HepG2 (cell line): Measurements from ENCODE around the gene GBE1. TPM values are rescaled to one million over a fixed set of nuclear protein-coding genes. Genes with fewer than 3 reads are reported as not detected.

Experiments used
- ARNT2 ChIP-seq: sonication (generic); formaldehyde crosslinking; IDR thresholded peaks from 2 replicates; pipeline ENCODE4 v1.8.0; 2022; ENCODE audit warnings: mild to moderate bottlenecking, low read depth, missing genetic modification reagents, moderate library complexity
- CCAR2 ChIP-seq: fragments of 200-400 bp; formaldehyde crosslinking; optimal IDR thresholded peaks from 2 replicates; pipeline ENCODE3; 2018; ENCODE audit warnings: low read depth, mild to moderate bottlenecking, low read length, moderate library complexity
- IRX3 ChIP-seq: sonication (generic); formaldehyde crosslinking; IDR thresholded peaks from 2 replicates; pipeline ENCODE4 v1.8.1; 2023; ENCODE audit warnings: mild to moderate bottlenecking, low read depth, missing genetic modification reagents, borderline replicate concordance
- ISX ChIP-seq: sonication (generic); formaldehyde crosslinking; conservative IDR thresholded peaks from 2 replicates; pipeline ENCODE4 v1.5.0; 2020; ENCODE audit warnings: missing genetic modification reagents
- MIER2 ChIP-seq: IDR thresholded peaks from 2 replicates; pipeline ENCODE4 v1.6.1; 2016; ENCODE audit warnings: missing biosample characterization, missing genetic modification reagents
- NCOA2 ChIP-seq: sonication (generic); formaldehyde crosslinking; IDR thresholded peaks from 2 replicates; pipeline ENCODE4 v1.8.0; 2022; ENCODE audit warnings: inconsistent platforms
- NFKBIZ ChIP-seq: IDR thresholded peaks from 2 replicates; pipeline ENCODE4 v1.6.1; 2018; ENCODE audit warnings: missing genetic modification reagents, missing compliant biosample characterization
- NR3C1 ChIP-seq: sonication (generic); formaldehyde crosslinking; IDR thresholded peaks from 2 replicates; pipeline ENCODE4 v1.4.0; 2020; ENCODE audit warnings: missing genetic modification reagents
- RAD21 ChIP-seq: fragments of 450-650 bp; formaldehyde crosslinking; IDR thresholded peaks from 2 replicates; pipeline ENCODE4 v1.5.0; 2020; ENCODE audit warnings: mild to moderate bottlenecking
- SOX13 ChIP-seq, 3 experiments: fragments of 450-650 bp in 1 of 3; sonication (generic) in 1 of 3; formaldehyde crosslinking in 1 of 3; IDR thresholded peaks in 2 of 3; conservative IDR thresholded peaks in 1 of 3; 2 replicates each; pipeline versions ENCODE4 v1.5.0 to v1.6.1; 2016 to 2020; ENCODE audit warnings: antibody characterized with exemption in 1 of 3, mild to moderate bottlenecking in 1 of 3, missing compliant biosample characterization in 1 of 3, missing genetic modification reagents in 1 of 3, moderate library complexity in 1 of 3
- SRY ChIP-seq: sonication (generic); formaldehyde crosslinking; IDR thresholded peaks from 2 replicates; pipeline ENCODE4 v1.8.0; 2022; ENCODE audit warnings: mild to moderate bottlenecking, missing genetic modification reagents
- TRAFD1 ChIP-seq: sonication (generic); formaldehyde crosslinking; IDR thresholded peaks from 2 replicates; pipeline ENCODE4 v1.5.1; 2020; ENCODE audit warnings: missing genetic modification reagents, mild to moderate bottlenecking, borderline replicate concordance
- U2AF1 ChIP-seq: fragments of 200-400 bp; formaldehyde crosslinking; optimal IDR thresholded peaks from 2 replicates; pipeline ENCODE3; 2017; ENCODE audit warnings: mild to moderate bottlenecking, low read depth, low read length
- ZNF34 ChIP-seq: sonication (generic); formaldehyde crosslinking; IDR thresholded peaks from 2 replicates; pipeline ENCODE4 v1.4.0; 2020; ENCODE audit warnings: mild to moderate bottlenecking, missing genetic modification reagents, borderline replicate concordance
- ZNF441 ChIP-seq: sonication (generic); formaldehyde crosslinking; IDR thresholded peaks from 2 replicates; pipeline ENCODE4 v1.7.0; 2021; ENCODE audit warnings: missing genetic modification reagents, borderline replicate concordance
- ZNF589 ChIP-seq: sonication (generic); formaldehyde crosslinking; conservative IDR thresholded peaks from 2 replicates; pipeline ENCODE4 v1.8.0; 2022; ENCODE audit warnings: mild to moderate bottlenecking, moderate library complexity, missing genetic modification reagents
- ZNF766 ChIP-seq: sonication (generic); formaldehyde crosslinking; IDR thresholded peaks from 2 replicates; pipeline ENCODE4 v1.5.0; 2020; ENCODE audit warnings: missing genetic modification reagents, borderline replicate concordance
- ZNF781 ChIP-seq: sonication (generic); formaldehyde crosslinking; IDR thresholded peaks from 2 replicates; pipeline ENCODE4 v1.5.1; 2020; ENCODE audit warnings: borderline replicate concordance, mild to moderate bottlenecking, missing genetic modification reagents; ENCODE audit errors: not compliant biosample characterization
- ZSCAN25 ChIP-seq: sonication (generic); formaldehyde crosslinking; IDR thresholded peaks from 2 replicates; pipeline ENCODE4 v1.8.0; 2022; ENCODE audit warnings: mild to moderate bottlenecking, missing genetic modification reagents
- polyA plus RNA-seq, 8 experiments: library from polyadenylated mRNA; depleted of rRNA in 3 of 8; stranded (reverse) in 7 of 8; unstranded in 1 of 8; fragments of >200 nt; fragmentation: Illumina TruSeq in 4 of 8; extraction: Trizol in 4 of 8; gene quantifications; 2 replicates each; pipeline versions ENCODE4 v1.2.1 to v1.2.3, GENCODE V29; 2011 to 2016; ENCODE audit warnings: low read depth in 4 of 8, missing spikeins in 1 of 8, mixed read lengths in 1 of 8; ENCODE audit not compliant: insufficient read depth in 1 of 8
- total RNA-seq, 5 experiments: library from RNA; depleted of rRNA; stranded (reverse); fragments of >200 nt; fragmentation: Illumina TruSeq; extraction: Trizol; gene quantifications; 2 replicates each; pipeline ENCODE4 v1.2.3, GENCODE V29; 2016; ENCODE audit warnings: low read depth in 1 of 5
- TF ChIP-seq, protein P1 (sequence below): sonication (generic); formaldehyde crosslinking; conservative IDR thresholded peaks from 2 replicates; pipeline ENCODE4 v1.8.1; 2023; ENCODE audit warnings: missing genetic modification reagents
- TF ChIP-seq, protein P2 (sequence below): sonication (generic); formaldehyde crosslinking; IDR thresholded peaks from 2 replicates; pipeline ENCODE4 v1.4.0; 2020; ENCODE audit warnings: missing genetic modification reagents, mild to moderate bottlenecking, borderline replicate concordance

Gene GBE1
- total and polyA plus RNA-seq, 2 of the 13 experiments (the other 11 are each of a cell fraction or from before 2014, with no cell fraction given): 22.9 to 36.1 TPM

DNA sequence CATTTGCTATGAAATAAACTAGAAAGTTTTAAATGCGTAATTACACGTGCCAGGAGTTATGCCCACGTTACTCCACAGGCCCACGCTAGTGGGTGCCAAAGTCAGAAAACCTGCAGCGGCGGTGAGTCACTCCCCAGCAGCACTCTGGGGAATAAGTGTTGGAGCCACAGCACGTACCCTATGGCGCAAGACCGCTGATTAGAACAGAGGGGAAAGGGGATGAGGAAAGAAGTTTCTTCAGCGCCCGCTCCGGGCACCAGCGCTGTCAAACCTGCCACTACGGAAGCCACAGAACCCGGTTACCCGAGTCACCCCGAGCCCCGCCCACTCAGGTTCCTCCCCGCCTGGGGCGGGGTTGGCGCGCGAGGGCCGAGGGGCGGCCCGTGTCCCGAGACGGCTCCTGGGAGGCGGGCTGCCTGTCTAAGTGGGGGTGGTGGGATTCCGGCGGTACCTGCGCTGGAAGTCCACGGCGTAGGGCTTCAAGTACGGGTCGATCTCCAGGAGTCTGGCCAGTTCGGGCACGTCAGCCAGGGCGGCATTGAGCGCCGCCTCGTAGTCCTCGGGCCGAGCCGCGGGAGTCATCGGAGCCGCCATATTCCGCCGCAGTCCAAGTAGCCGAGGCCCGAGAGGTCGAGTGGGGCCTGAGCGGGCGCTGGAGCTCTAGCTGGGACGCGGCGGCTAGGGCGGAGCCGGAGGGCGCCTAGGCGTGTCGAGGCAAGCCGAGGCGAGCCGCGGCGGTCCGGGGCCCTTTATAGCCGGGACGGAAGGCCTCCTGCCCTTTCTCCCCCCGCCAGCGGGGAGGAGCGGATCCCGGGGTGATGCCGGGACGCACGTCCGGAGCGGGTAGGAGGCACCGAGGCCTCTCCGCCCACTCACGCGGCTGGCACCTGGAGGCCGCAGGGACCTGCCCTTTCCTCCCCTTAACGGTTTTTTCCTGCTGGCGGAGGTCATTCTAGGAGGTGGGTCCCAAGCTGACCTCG is at the start of gene GBE1 (continued):
- no peak for TF ChIP-seq NR3C1 (CRISPR knock-in tag)
- TF ChIP-seq, protein P1, sequence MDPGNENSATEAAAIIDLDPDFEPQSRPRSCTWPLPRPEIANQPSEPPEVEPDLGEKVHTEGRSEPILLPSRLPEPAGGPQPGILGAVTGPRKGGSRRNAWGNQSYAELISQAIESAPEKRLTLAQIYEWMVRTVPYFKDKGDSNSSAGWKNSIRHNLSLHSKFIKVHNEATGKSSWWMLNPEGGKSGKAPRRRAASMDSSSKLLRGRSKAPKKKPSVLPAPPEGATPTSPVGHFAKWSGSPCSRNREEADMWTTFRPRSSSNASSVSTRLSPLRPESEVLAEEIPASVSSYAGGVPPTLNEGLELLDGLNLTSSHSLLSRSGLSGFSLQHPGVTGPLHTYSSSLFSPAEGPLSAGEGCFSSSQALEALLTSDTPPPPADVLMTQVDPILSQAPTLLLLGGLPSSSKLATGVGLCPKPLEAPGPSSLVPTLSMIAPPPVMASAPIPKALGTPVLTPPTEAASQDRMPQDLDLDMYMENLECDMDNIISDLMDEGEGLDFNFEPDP (CRISPR knock-in tag): no peak
- peak; percentile 68; the same call in 1 of the 2 replicates for TF ChIP-seq ZNF589
- TF ChIP-seq U2AF1: peak; percentile 43
- TF ChIP-seq ARNT2 (CRISPR knock-in tag): peak; percentile 79
- peak; percentile 94 for TF ChIP-seq SRY
- 0 out of 2 replicates have a peak, but pooled peaks have one; percentile 13 for TF ChIP-seq MIER2 (CRISPR knock-in tag)
- peak; percentile 60 for TF ChIP-seq RAD21 (CRISPR knock-in tag)
- peak; percentile 28; the same call in 1 of the 2 replicates for TF ChIP-seq NCOA2 (CRISPR knock-in tag)
- no peak; the same call in 1 of the 2 replicates for TF ChIP-seq ZSCAN25 (CRISPR knock-in tag)
- peak; percentile 83; the same call in 1 of the 2 replicates for TF ChIP-seq TRAFD1 (CRISPR knock-in tag)
- TF ChIP-seq CCAR2: no peak
- TF ChIP-seq, protein P2, sequence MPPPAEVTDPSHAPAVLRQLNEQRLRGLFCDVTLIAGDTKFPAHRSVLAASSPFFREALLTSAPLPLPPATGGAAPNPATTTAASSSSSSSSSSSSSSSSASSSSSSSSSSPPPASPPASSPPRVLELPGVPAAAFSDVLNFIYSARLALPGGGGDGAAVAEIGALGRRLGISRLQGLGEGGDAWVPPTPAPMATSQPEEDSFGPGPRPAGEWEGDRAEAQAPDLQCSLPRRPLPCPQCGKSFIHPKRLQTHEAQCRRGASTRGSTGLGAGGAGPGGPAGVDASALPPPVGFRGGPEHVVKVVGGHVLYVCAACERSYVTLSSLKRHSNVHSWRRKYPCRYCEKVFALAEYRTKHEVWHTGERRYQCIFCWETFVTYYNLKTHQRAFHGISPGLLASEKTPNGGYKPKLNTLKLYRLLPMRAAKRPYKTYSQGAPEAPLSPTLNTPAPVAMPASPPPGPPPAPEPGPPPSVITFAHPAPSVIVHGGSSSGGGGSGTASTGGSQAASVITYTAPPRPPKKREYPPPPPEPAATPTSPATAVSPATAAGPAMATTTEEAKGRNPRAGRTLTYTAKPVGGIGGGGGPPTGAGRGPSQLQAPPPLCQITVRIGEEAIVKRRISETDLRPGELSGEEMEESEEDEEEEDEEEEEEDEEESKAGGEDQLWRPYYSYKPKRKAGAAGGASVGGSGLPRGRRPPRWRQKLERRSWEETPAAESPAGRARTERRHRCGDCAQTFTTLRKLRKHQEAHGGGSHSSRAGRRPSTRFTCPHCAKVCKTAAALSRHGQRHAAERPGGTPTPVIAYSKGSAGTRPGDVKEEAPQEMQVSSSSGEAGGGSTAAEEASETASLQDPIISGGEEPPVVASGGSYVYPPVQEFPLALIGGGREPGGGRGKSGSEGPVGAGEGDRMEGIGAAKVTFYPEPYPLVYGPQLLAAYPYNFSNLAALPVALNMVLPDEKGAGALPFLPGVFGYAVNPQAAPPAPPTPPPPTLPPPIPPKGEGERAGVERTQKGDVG: peak; percentile 40; the same call in 1 of the 2 replicates
- peak; percentile 95 for TF ChIP-seq ZNF441 (CRISPR knock-in tag)
- peak; percentile 62 for TF ChIP-seq ZNF781 (CRISPR knock-in tag)
- 0 out of 2 replicates have a peak, but pooled peaks have one; percentile 16 for TF ChIP-seq NFKBIZ (CRISPR knock-in tag)
- TF ChIP-seq ZNF766 (CRISPR knock-in tag): peak; percentile 98
- 0 out of 2 replicates have a peak, but pooled peaks have one; percentile 46 for TF ChIP-seq IRX3 (CRISPR knock-in tag)
- peak; percentile 82; the same call in 1 of the 2 replicates for TF ChIP-seq ISX (CRISPR knock-in tag)
- TF ChIP-seq ZNF34 (CRISPR knock-in tag): no peak
- TF ChIP-seq SOX13 (IDR thresholded peaks at IDR 0.05): peak; percentile 43; the same call in 1 of the 2 replicates
- peak in 1 of 2 experiments; percentile 72; a peak in 2 of 4 replicates for TF ChIP-seq SOX13 (CRISPR knock-in tag; conservative IDR thresholded peaks at IDR 0.05 in 1 of 2, IDR thresholded peaks at IDR 0.05 in 1 of 2)
